GM18508 (cell line): ENCODE measurements around the gene PAX4.

Experiments used
- ATAC-seq: cut with Tn5 transposase; IDR thresholded peaks from one replicate; pipeline ENCODE4 v1.9.1; 2021; ENCODE audit warnings: moderate number of reproducible peaks; ENCODE audit not compliant: insufficient read depth, unreplicated experiment

Gene PAX4, protein sequence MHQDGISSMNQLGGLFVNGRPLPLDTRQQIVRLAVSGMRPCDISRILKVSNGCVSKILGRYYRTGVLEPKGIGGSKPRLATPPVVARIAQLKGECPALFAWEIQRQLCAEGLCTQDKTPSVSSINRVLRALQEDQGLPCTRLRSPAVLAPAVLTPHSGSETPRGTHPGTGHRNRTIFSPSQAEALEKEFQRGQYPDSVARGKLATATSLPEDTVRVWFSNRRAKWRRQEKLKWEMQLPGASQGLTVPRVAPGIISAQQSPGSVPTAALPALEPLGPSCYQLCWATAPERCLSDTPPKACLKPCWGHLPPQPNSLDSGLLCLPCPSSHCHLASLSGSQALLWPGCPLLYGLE

DNA sequence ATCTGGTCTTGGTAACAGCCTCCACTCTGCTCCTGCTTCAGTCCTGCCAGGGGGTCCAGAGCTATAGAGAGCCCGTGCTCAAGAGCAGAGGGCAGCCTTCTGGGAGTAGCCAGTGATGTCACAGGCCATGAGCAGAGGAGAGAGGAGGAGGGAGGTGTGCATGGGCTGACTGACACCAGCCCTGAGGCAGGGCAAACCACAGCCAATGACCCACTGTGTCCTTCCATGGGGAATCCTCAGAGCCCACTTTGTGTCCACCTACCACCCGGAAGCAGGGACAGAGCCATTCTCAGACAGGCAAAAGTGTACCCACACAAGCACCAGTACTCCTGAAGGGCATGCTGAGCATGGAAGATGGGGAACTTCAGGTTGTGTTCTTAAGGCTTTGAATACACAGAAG is at the start of gene PAX4:
Gene PAX4, minus strand, starts transcription at position 101 of the 400 bp plus-strand sequence. CDS start 2,214 bp downstream, outside the sequence.
- no peak for ATAC-seq

DNA sequence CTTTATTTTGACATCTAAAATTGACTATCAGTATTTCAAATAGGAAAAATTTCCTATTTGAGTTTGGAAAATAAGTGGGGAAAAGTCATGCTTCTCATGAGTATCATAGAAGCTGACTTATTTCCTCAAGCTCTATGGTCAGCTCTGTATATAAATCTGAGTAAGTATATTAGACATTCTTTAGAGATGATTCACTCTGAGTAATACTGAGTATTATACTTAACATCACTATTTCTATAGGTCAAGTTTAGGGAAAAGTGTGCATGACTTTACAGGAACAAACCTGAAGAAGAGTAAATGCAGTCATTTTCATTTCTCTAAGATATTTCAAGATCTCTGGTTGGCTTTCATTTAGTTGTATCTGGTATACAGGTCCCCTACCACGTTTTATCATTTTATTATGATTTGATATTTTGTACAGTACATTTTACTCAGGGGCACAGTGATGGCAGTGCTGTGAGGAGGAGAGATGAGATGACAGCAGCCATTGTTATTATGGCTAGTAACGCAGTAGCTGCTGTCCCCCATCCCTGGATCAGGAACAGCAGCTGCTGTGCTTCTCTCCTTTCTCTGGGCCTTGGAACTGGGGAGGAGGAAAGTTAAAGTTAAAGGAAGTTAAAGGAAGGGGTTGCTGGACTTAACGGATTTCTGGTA is 49.2 kb upstream of the PAX4 start:
- no peak for ATAC-seq

- ATAC-seq = no peak
Measured at GRCh38 chr7:127666602-127667001, 48.7 kb upstream of the PAX4 start.

- no peak for ATAC-seq
Measured at GRCh38 chr7:127665922-127666321, 48.0 kb upstream of the PAX4 start.

GRCh38 chr7:127658970-127659630 is 41.2 kb upstream of the PAX4 start:
- no peak for ATAC-seq

DNA sequence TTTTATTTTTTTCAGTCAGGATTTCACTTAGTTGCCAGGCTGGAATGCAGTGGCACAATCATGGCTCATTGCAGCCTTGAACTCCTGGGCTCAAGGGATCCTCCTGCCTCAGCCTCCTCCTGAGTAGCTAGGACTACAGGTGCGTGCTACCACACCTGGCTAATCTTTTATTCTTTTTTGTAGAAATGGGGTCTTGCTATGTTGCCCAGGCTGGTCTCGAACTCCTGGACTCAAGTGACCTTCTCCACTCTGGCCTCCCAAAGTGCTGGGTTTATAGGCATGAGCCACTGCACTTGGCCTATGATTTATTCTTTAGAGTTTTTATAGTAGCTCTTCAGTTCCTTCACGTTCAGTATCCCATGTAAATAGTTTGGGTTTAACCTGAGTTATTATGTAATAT is 39.6 kb upstream of the PAX4 start:
- ATAC-seq = no peak

DNA sequence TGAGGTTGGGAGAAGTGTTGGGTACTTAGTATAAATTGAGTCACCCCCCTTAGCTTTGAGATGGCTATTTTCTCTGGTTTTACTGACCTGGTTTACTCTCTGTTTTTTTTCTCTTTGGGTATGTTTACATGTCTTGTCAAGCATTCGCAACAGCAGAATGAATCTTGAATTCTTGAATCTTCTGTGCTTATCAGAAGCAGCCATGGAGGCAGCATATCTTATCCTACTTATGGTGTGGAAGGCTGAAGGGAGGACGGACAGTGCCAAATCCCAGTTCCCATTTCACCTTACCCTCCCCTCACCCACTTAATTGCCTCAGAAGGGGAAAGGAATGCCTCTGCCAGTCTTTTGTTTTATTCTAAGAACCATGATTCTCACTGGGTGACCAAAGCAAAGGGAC is 37.8 kb upstream of the PAX4 start:
- ATAC-seq = no peak

DNA sequence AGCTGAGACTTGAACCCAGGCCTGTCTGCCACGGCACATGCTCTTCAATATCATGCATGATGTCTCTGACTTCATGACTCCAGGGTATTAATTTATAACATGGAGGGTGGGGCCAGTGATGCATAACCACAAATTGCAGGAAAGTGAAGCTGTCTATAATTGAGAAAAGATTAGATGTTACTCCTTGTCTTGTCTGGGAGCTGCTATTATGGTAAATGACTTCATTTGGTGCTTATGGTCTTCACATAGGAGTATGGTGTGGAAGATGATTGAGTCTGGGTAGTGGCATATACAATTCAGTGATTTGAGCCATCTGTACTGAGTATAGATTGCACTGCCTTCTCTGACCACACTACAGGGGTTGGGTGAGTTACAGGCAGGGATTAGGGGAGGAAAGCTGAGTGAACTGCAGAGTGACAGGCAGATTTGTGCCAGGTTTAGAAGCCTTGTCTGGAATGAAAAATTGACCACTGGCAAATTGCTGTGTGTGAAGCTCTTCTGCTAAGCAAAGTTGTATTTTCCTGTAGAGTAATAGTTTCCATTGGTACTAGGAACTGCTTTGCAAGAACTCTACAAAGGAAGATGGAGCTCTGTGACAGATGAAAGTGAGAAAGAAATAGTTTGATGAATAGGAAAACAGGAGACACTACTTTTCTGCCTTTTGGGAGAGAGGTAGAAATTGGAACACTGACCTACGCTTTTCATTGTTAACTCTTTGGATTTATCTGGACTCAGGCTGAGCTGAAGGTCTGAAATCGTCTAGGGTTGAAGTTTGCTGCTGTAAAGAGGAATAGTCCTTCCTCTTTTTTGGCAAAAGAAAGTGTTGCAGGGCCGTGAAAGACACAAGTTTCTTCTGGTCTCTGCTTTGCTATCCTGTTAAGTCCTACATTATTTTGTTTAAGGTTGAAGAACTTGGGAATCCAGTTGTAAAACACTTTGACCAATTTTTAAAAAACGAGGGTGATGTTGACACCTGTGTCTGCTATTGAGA is 36.8 kb upstream of the PAX4 start:
- no peak for ATAC-seq

DNA sequence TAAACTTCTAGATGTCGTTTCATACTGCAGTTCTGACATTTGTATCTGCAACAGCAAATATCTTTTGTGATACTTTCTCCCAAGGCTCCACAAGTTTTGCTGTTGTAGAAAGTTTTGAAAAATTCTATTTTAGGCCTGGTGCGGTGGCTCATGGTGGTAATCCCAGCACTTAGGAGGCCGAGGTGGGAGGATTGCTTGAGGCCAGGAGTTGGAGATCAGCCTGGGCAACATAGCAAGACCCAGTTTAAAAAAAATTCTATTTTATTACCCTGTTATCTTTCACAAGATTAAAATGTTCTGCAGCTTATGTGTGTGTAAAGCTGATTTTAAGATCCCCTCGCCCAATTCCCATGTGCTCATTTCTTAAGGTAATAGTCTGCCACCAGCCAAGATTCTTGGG is 35.5 kb upstream of the PAX4 start:
- no peak for ATAC-seq

DNA sequence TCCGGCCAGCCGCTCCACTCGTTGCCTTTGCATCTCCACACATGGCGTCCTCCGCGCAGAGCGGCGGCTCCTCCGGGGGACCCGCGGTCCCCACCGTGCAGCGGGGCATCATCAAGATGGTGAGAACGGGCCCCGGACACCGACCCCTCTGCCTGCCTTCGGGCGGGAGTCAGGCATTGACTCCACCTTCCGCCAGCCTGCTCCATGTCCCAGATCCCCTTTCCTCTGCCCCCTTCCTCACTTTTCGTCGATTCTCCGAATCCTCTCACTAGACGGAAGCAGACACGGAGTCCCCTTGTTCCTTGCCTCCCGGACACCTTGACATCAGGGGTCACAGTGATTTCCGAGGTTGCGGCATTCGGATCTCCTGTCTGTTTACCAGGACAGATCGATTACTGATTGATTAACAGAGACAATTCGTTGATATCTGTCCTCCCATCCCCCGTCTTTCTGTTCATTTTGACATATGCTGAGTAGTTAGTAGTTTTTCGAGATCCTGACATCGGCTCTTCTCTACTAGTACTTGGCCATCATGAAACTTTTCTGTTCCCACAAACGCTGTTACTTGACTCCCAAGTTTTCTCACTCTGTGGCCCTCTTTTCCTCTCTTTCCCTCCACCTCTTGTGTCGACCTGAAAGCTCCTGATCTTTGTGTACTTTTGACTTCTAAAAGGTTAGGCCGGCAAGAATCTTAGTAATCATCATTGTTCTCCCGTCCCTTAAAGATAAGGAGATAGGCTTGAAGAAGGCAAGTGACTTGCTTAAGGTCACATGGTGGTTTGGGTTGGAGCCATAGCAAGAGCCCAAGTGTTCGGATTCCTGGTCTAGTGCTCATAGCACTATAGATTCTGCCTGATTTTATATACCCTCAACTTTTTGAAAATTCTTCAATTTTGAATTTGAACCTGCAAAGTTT is 34.6 kb upstream of the PAX4 start:
- ATAC-seq = no peak

- peak; percentile 98 for ATAC-seq
Measured at GRCh38 chr7:127651556-127652332, 33.8 kb upstream of the PAX4 start, which contains the start of gene SND1. Gene SND1, plus strand, starts transcription at chr7:127652194. Its CDS starts 180 bp downstream, at chr7:127652374.

- ATAC-seq = no peak
Measured at GRCh38 chr7:127650847-127651555, 33.1 kb upstream of the PAX4 start.

DNA sequence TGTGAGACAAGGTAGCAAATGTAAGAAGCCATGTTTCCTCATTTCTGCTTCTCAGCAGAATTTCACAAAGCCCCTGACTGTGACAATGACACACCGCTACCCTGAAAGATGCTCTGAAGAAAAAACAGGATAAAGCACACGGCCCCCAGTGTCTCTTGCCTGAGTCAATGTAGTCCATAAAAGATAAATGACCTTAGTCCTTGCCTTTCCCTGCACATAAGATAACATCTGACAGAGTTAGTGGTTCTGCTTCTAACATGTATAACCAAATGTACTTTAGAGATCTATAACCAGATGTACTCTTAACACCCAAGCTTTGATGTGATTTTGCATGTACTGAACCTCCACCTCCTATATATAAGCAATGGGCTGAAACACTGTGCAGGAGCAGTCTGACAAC is 31.0 kb upstream of the PAX4 start:
- no peak for ATAC-seq

- no peak for ATAC-seq
Measured at GRCh38 chr7:127647636-127648035, 29.7 kb upstream of the PAX4 start.

- ATAC-seq = no peak
Measured at GRCh38 chr7:127644484-127644883, 26.5 kb upstream of the PAX4 start.

DNA sequence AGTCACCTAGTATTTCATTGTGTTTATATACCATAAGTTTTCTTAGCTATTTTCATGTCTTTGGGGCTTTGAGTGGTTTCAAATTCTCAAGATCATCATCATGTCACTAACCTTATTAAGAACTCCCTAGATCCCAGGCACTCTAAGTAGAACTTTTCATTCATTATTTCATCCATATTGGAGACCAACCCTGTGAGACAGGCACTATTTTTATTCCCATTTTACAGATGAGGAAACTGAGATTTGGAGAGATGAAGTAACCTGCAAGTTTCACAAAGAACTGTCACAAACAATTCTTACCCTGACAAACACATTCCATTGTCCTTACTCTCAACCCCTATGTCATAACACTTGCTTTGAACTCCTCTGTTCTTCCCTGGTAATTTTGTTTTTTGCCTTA is 20.3 kb upstream of the PAX4 start:
- ATAC-seq = no peak

GRCh38 chr7:127635659-127636285 is 17.8 kb upstream of the PAX4 start:
- no peak for ATAC-seq
